Colon (tissue), 2 donors: Measurements from ENCODE around the gene SESN1.
"Not testable (repeated sequence)": the region's sequence is repeated elsewhere in the genome, so short reads cannot be mapped to it uniquely, and the experiment has no call there.

Experiments used
- FAIRE-seq: peaks from 2 replicates; lab custom pipeline; 2012; peaks lifted over from hg19 to GRCh38; lab: Jason Lieb, UNC
- donor health status: control.
- donor health status: control.

The SESN1 gene

GRCh38 chr6:109095036-109095834, 589 bp upstream of the SESN1 start, which contains the start of gene CEP57L1:
CEP57L1 (plus strand) TSS chr6:109095507; CDS start chr6:109145222, 49,715 bp downstream.
- peak; percentile 61 for FAIRE-seq

- no peak for FAIRE-seq
These were observed 772 bp downstream of the SESN1 start for GRCh38 chr6:109093732-109094415.

DNA sequence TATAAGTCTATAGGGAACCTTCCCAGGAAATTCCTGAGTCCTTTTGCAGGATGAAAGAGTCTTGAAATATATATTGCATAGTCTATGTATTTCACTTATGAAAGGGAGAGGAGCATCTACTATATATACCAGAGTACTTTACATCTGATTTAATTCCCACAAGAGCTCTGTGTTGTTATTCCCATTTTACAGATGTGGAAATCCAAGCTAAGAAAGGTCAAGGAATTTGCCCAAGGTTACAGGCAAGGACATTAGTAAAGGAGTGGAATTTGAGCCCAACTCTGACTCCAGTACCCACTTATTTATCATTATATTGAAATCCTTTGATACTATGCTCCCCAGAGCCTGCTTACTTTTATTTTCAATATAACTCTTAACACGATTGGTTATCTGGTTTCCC, 2.6 kb downstream of the SESN1 start:
- no peak for FAIRE-seq

GRCh38 chr6:109091314-109092024, 3.2 kb downstream of the SESN1 start:
- no peak for FAIRE-seq

GRCh38 chr6:109088995-109089394, 5.7 kb downstream of the SESN1 start:
- FAIRE-seq, result no peak

GRCh38 chr6:109087661-109088264, 6.9 kb downstream of the SESN1 start:
- FAIRE-seq, result no peak

GRCh38 chr6:109084146-109084545, 10.5 kb downstream of the SESN1 start:
- not testable (repeated sequence) for FAIRE-seq

GRCh38 chr6:109083657-109084056, 11.0 kb downstream of the SESN1 start:
- FAIRE-seq, result no peak

- FAIRE-seq, result no peak
These were observed 12.5 kb downstream of the SESN1 start for GRCh38 chr6:109082188-109082577.

GRCh38 chr6:109081516-109082187, 13.0 kb downstream of the SESN1 start:
- FAIRE-seq, result no peak

- no peak for FAIRE-seq
These were observed 13.6 kb downstream of the SESN1 start for GRCh38 chr6:109081026-109081425.

DNA sequence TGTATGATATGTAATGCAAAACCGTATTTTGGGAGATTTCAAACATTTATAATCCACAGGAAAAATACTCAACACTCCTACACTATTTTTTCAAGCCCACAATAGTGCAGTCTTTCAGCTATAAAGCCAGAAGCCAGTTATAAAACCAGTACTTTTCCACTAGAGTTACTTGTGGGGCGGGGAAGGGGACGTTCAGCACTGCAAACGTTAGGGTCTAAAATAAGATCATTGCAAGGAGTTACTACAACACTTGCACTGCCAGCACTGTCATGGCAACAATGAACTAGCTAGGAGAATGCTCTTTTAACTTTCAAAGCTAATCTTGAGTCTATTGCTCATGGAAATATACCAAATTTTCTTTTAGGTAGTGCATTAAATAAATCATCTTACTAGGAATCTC, 14.7 kb downstream of the SESN1 start:
- FAIRE-seq, result no peak

DNA sequence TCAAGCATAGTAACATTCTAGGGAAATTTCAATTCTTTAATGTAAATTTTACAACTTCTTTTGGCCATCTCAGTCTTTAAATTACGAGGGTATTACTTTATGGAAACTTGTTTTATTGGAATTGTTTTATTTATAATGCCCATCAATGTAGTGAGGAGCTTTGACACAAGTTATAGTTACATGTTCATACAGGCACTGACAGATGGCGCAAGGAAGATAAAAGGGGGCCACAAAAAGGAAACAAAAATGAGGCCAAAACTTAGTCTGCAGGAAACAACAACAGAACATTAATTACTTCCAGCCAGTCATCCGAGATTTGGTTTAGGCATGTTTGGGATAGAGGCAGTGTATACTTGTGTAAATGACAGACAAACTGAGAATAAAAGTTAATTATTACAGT, 18.3 kb downstream of the SESN1 start:
- FAIRE-seq, result no peak

DNA sequence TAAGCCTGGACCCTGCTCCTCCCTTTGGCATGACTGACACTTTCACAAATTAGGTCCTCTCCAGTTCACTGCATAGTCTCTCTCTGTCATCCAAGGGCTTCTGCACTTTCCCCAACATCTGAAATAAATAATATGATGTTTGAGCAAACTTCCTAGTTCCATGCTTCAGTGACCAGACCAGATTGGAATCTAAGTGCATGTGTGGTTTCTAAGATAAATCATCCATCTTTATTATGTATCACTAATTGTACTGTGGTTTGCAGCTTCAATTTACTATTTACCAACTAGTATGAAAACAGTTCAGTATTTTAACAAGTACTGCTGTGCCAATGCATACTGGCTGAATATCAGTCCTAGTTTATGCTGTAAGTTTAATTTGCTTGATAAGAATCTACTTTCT, 18.7 kb downstream of the SESN1 start:
- FAIRE-seq, result no peak

DNA sequence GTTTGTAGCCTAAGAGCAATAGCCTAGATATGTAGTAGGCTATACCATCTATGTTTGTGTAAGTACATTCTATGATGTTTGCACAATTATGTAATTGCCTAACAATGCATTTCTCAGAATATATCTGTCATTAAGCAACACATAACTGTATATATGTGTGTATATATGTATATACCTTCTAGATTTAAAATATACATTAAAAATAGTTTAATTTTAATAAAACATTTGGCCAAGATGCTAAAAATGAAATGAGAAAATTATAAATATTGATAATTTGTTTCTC, 20.6 kb downstream of the SESN1 start:
- FAIRE-seq, result no peak

GRCh38 chr6:109073344-109074132, 21.1 kb downstream of the SESN1 start:
- peak; percentile 74 for FAIRE-seq

DNA sequence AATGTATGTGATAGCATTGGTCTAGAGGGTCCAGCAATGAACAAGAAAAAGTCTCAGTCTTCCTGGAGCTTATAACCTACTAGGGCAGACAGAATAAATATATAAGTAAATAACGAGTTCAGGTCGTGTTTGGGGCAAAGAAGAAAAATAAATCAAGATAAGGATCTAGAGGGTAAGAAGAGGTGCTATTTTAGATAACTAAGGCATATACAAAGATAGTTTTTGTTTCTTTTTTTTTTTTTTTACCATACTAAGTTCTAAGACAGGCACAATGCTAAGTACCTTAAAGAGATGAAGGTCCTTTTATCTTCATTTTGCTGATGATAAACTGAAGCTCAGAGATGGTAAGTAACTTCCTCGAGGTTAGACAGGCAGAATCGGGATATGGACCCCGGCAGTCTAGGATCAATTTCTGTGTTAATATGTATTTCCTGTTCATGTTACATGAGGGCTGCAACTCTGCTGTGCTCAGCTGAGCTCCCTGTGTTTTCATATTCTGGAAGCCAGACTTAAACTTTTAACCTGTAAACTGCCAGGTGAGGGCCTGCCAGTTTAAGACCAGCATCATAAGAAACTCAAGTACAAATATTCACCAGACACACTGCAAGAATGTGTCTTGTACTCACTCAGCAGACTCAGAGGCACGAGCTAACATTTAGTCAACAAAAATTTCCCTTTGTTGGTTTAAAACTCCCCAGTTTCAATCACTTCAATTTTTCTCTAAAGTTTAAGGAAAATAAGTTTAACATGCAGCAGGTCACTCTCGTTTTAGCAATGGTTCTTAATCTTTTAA, 23.3 kb downstream of the SESN1 start:
- no peak for FAIRE-seq

- FAIRE-seq, result no peak
These were observed 24.9 kb downstream of the SESN1 start for GRCh38 chr6:109069746-109070145.

DNA sequence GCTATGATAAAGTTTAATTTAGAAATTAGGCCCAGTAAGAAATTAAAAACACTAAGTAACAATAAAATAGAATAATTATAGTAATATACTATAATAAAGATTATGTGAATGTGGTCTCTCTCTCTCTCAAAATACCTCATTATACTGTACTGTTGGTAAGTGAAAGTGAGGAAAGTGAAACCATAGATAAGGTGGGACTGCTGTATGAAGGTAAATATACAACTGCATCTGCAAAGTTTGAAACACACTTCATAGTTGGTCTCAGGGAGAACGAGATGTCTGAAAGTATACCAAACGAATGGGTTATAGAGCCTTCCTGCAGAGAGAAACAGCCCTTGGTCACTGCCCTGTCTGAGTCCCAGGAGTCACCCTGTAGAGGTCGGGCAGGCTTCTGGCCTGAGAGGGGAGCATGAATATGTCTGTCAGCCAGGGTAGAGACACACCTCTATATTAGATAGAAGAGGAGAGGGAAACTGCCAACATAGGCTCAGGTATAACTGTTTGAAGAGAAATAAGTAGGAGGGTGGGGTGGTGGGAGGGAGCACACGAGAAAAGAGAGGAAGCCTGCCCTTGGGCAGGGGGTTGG, 31.8 kb downstream of the SESN1 start:
- FAIRE-seq, result no peak

- FAIRE-seq, result no peak
These were observed 32.4 kb downstream of the SESN1 start for GRCh38 chr6:109062216-109062615.
